Caco-2 (cell line): ENCODE measurements around the gene FGFRL1. TPM values are rescaled to one million over a fixed set of nuclear protein-coding genes. Genes with fewer than 3 reads are reported as not detected.
"Not testable (repeated sequence)": the region's sequence is repeated elsewhere in the genome, so short reads cannot be mapped to it uniquely, and the experiment has no call there.

Experiments used
- BruUV-seq: library from RNA; stranded (reverse); fragments of 400-500 nt; replicated peaks from 2 replicates; lab custom pipeline; 2021; lab: Mats Ljungman, UMichigan
- CTCF ChIA-PET: fragments of 300-600 bp; sonication (Branson Sonifier 250); formaldehyde crosslinking; loops from one replicate; lab custom pipeline; 2022; ENCODE audit warnings: antibody characterized with exemption; lab: Charles Lee
- POLR2A ChIA-PET: fragments of 300-600 bp; sonication (Branson Sonifier 250); formaldehyde crosslinking; loops from one replicate; lab custom pipeline; 2022; ENCODE audit warnings: antibody characterized with exemption; lab: Charles Lee
- DNase-seq, 2 experiments: peaks; one replicate each; pipeline versions ENCODE4 v3.0.0 to v3.0.0-alpha.2; 2020 to 2022
- H3K27me3 ChIP-seq: replicated peaks from 2 replicates; pipeline ENCODE4 v1.6.0; 2011; ENCODE audit warnings: low read length; ENCODE audit not compliant: control insufficient read depth, insufficient read depth
- H3K36me3 ChIP-seq: 2 replicates; pipeline ENCODE4 v1.5.1; 2011; ENCODE audit warnings: low read length; ENCODE audit not compliant: control insufficient read depth, insufficient read depth
- H3K4me1 ChIP-seq: fragments of 250-450 bp; sonication (Bioruptor Pico); 2 replicates; pipeline ENCODE4 v1.5.1; 2020; ENCODE audit warnings: mild to moderate bottlenecking
- H3K4me3 ChIP-seq: 2 replicates; pipeline ENCODE4 v1.5.1; 2011; ENCODE audit warnings: low read depth, mild to moderate bottlenecking, control low read depth, low read length
- H3K9me3 ChIP-seq: fragments of 250-450 bp; sonication (Bioruptor Pico); 2 replicates; pipeline ENCODE4 v1.5.1; 2020; ENCODE audit warnings: mild to moderate bottlenecking, moderate library complexity
- H3K27ac Mint-ChIP-seq: one replicate; pipeline ENCODE4 v1.8.0; 2022; ENCODE audit warnings: mixed read lengths; ENCODE audit not compliant: unreplicated experiment
- H3K27me3 Mint-ChIP-seq: one replicate; pipeline ENCODE4 v1.8.0; 2022; ENCODE audit warnings: mixed read lengths; ENCODE audit not compliant: insufficient read depth, unreplicated experiment
- H3K36me3 Mint-ChIP-seq: one replicate; pipeline ENCODE4 v1.8.0; 2022; ENCODE audit warnings: mild to moderate bottlenecking, mixed read lengths; ENCODE audit not compliant: insufficient read depth, unreplicated experiment
- H3K4me1 Mint-ChIP-seq: one replicate; pipeline ENCODE4 v1.8.0; 2022; ENCODE audit warnings: low read depth, mixed read lengths; ENCODE audit not compliant: unreplicated experiment
- H3K4me3 Mint-ChIP-seq: one replicate; pipeline ENCODE4 v1.8.0; 2022; ENCODE audit warnings: mild to moderate bottlenecking, moderate library complexity, mixed read lengths; ENCODE audit not compliant: unreplicated experiment
- H3K9me3 Mint-ChIP-seq: one replicate; pipeline ENCODE4 v1.8.0; 2022; ENCODE audit warnings: mixed read lengths; ENCODE audit not compliant: unreplicated experiment
- intact Hi-C: fragments of 100-400 bp; cut with micrococcal nuclease; formaldehyde crosslinking; loops from one replicate; pipeline ENCODE4 v1.10.0; 2022; ENCODE audit not compliant: unreplicated experiment
- total RNA-seq: library from RNA; stranded (reverse); gene quantifications from 2 replicates; pipeline ENCODE4 v1.2.3, GENCODE V29; 2022
- TF ChIP-seq, protein P1 (sequence below), 2 experiments: fragments of 200-600 bp in 1 of 2; IDR thresholded peaks; 1 replicate in 1 of 2; 2 replicates in 1 of 2; pipeline versions ENCODE4 v1.5.1 to v1.8.0; 2011 to 2022; ENCODE audit warnings: antibody characterized with exemption in 1 of 2, control low read depth in 1 of 2, inconsistent platforms in 1 of 2, low read depth in 1 of 2, low read length in 1 of 2, mild to moderate bottlenecking in 1 of 2, moderate library complexity in 1 of 2; ENCODE audit not compliant: insufficient read depth in 1 of 2, severe bottlenecking in 1 of 2, unreplicated experiment in 1 of 2

FGFRL1 gene
- total RNA-seq, 1 experiment from 2014 or later: 26.0 TPM

DNA sequence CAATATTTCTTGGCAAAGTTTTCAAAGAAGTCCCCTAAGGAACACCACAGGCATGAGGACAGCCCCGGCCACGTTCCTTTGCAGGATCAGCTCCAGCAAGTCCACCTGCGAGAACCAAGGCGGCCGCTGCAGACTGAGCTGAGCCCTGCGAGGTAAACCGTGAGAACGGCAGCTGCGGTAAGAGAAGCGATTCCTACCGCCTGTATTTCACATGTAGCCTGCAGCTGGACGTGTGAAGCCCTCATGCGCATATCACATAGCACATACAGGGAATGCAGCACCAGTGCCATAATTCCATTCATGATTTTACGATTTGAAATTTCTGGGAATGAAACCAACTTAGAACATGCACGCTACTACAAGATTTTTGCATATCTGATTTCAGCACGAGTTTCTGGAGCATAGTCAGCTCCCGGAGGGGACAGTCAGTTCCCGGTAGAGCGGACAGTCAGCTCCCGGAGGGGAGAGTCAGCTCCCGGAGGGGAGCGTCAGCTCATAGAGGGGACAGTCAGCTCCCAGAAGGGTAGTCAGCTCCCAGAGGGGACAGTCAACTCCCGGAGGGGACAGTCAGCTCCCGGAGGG is 41.7 kb downstream of the FGFRL1 start:
- no peaks in the 10 kb centered on the region for H3K4me1 ChIP-seq
- H3K27me3 ChIP-seq: no peaks in the 10 kb centered on the region
- Mint-ChIP-seq H3K27ac (no peak overlapping the region), H3K27me3 (peaks cover 9% of the 10 kb centered on the region), H3K9me3 (no peaks in the 10 kb centered on the region), H3K4me3 (no peak overlapping the region), H3K36me3 (no peaks in the 10 kb centered on the region), H3K4me1 (no peaks in the 10 kb centered on the region)
- H3K4me3 ChIP-seq: no peak overlapping the region
- ChIA-PET CTCF (interaction anchor here (0.6 kb wide), 1 partner anchor 57 kb away, joined by 5 read pairs; no protein-coding TSS in a partner anchor), POLR2A (no interaction called here)
- no peak for DNase-seq
- TF ChIP-seq, protein P1, sequence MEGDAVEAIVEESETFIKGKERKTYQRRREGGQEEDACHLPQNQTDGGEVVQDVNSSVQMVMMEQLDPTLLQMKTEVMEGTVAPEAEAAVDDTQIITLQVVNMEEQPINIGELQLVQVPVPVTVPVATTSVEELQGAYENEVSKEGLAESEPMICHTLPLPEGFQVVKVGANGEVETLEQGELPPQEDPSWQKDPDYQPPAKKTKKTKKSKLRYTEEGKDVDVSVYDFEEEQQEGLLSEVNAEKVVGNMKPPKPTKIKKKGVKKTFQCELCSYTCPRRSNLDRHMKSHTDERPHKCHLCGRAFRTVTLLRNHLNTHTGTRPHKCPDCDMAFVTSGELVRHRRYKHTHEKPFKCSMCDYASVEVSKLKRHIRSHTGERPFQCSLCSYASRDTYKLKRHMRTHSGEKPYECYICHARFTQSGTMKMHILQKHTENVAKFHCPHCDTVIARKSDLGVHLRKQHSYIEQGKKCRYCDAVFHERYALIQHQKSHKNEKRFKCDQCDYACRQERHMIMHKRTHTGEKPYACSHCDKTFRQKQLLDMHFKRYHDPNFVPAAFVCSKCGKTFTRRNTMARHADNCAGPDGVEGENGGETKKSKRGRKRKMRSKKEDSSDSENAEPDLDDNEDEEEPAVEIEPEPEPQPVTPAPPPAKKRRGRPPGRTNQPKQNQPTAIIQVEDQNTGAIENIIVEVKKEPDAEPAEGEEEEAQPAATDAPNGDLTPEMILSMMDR (IDR thresholded peaks at IDR 0.05; ENCODE audit: insufficient read depth in 1 of 2, low read depth in 1 of 2, low read length in 1 of 2, severe bottlenecking in 1 of 2, unreplicated experiment in 1 of 2): no peak
- H3K36me3 ChIP-seq: no peaks in the 10 kb centered on the region
- intact Hi-C loops: no loop called here
- no peaks in the 10 kb centered on the region for H3K9me3 ChIP-seq
- no TSS peak for BruUV-seq

DNA sequence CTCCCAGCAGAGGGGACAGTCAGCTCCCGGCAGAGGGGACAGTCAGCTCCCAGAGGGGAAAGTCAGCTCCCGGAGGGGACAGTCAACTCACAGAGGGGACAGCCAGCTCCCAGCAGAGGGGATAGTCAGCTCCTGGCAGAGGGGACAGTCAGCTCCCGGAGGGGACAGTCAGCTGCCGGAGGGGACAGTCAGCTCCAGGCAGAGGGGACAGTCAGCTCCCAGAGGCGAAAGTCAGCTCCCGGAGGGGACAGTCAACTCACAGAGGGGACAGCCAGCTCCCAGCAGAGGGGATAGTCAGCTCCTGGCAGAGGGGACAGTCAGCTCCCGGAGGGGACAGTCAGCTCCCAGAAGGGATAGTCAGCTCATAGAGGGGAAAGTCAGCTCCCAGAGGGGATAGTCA is 42.5 kb downstream of the FGFRL1 start:
- H3K4me3 ChIP-seq, DNase-seq, H3K36me3 ChIP-seq, H3K9me3 Mint-ChIP-seq, H3K36me3 Mint-ChIP-seq, H3K4me3 Mint-ChIP-seq, POLR2A ChIA-PET, H3K27me3 Mint-ChIP-seq, H3K27ac Mint-ChIP-seq, H3K27me3 ChIP-seq, H3K4me1 ChIP-seq, H3K9me3 ChIP-seq, intact Hi-C loops, H3K4me1 Mint-ChIP-seq, BruUV-seq: not testable (repeated sequence)
- CTCF ChIA-PET: interaction anchor here (0.6 kb wide), 1 partner anchor 56 kb away, joined by 5 read pairs; no protein-coding TSS in a partner anchor

DNA sequence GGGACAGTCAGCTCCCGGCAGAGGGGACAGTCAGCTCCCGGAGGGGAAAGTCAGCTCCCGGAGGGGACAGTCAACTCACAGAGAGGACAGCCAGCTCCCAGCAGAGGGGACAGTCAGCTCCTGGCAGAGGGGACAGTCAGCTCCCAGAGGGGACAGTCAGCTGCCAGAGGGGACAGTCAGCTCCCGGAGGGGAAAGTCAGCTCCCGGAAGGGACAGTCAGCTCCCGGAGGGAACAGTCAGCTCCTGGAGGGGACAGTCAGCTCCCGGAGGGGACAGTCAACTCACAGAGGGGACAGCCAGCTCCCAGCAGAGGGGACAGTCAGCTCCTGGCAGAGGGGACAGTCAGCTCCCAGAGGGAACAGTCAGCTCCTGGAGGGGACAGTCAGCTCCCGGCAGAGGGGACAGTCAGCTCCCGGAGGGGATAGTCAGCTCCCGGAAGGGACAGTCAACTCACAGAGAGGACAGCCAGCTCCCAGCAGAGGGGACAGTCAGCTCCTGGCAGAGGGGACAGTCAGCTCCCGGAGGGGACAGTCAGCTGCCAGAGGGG is 43.3 kb downstream of the FGFRL1 start:
- H3K27me3 ChIP-seq, CTCF ChIA-PET: not testable (repeated sequence)
- POLR2A ChIA-PET: interaction anchor here (0.6 kb wide), 1 partner anchor 718 kb away, joined by 5 read pairs; no protein-coding TSS in a partner anchor

DNA sequence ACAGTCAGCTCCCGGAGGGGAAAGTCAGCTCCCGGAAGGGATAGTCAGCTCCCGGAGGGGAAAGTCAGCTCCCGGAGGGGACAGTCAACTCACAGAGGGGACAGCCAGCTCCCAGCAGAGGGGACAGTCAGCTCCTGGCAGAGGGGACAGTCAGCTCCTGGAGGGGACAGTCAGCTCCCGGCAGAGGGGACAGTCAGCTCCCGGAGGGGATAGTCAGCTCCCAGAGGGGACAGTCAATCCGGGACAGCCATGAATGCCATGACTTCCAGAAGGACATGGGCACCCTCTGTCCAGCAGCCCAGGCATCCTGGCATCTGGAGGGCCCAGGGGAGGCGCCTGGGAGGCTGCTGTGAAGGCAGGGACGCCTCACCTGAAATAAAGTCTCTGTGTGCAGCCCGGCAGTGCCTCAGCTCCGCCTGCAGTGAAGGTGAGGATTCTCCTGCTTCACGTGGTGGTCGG is 43.8 kb downstream of the FGFRL1 start:
- H3K9me3 ChIP-seq, H3K36me3 ChIP-seq, intact Hi-C loops, H3K27ac Mint-ChIP-seq, H3K27me3 ChIP-seq, H3K4me3 ChIP-seq, H3K4me1 ChIP-seq, H3K27me3 Mint-ChIP-seq, CTCF ChIA-PET, H3K36me3 Mint-ChIP-seq, H3K4me1 Mint-ChIP-seq, H3K9me3 Mint-ChIP-seq, DNase-seq, BruUV-seq: not testable (repeated sequence)
- H3K4me3 Mint-ChIP-seq: peak overlapping the region; percentile 58
- POLR2A ChIA-PET: interaction anchor here (0.6 kb wide), 1 partner anchor 718 kb away, joined by 5 read pairs; no protein-coding TSS in a partner anchor

More for the DNA sequence above, 43.3 kb downstream of the FGFRL1 start:
- H3K4me1 ChIP-seq, H3K9me3 ChIP-seq, H3K4me3 Mint-ChIP-seq, H3K27me3 Mint-ChIP-seq, BruUV-seq, H3K36me3 Mint-ChIP-seq, H3K36me3 ChIP-seq, H3K4me1 Mint-ChIP-seq, H3K27ac Mint-ChIP-seq, H3K9me3 Mint-ChIP-seq, intact Hi-C loops, DNase-seq, H3K4me3 ChIP-seq: not testable (repeated sequence)
